GM12878 (cell line): ENCODE data around the gene ARSA. TPM values are rescaled to one million over a fixed set of nuclear protein-coding genes. Genes with fewer than 3 reads are reported as not detected.

Source experiments
- ATAC-seq: fragments of 200-7000 bp; cut with Tn5 transposase; 3 replicates; pipeline ENCODE4 v1.9.1; 2020; ENCODE audit warnings: mild to moderate bottlenecking, moderate library complexity
- BruUV-seq: library from RNA; stranded (reverse); fragments of 400-500 nt; replicated peaks from 2 replicates; lab custom pipeline; 2021; lab: Mats Ljungman, UMichigan
- CTCF ChIA-PET: fragments of 300-600 bp; sonication (Branson Sonifier 250); formaldehyde crosslinking; extraction: SDS; loops from one replicate; lab custom pipeline; 2021; ENCODE audit warnings: inconsistent platforms; lab: Yijun Ruan, JAX
- POLR2A ChIA-PET: fragments of 350-600 bp; formaldehyde crosslinking; extraction: SDS; loops from one replicate; lab custom pipeline; 2021; ENCODE audit warnings: inconsistent platforms; lab: Charles Lee
- RAD21 ChIA-PET: fragments of 300-600 bp; sonication (Branson Sonifier 250); formaldehyde crosslinking; loops from one replicate; lab custom pipeline; 2023; ENCODE audit warnings: antibody characterized with exemption; ENCODE audit not compliant: unreplicated experiment; lab: Charles Lee
- SMC1A ChIA-PET: fragments of 300-600 bp; sonication (Branson Sonifier 250); formaldehyde crosslinking; loops from one replicate; lab custom pipeline; 2023; ENCODE audit not compliant: unreplicated experiment, uncharacterized antibody; lab: Charles Lee
- DNase-seq: peaks from one replicate; pipeline ENCODE4 v3.0.0-alpha.2; 2011; ENCODE audit warnings: low read depth, low spot score
- FAIRE-seq: peaks from 3 replicates; lab custom pipeline; 2011; peaks lifted over from hg19 to GRCh38; lab: Jason Lieb, UNC
- H2AFZ ChIP-seq: 2 replicates; pipeline ENCODE4 v1.6.0; 2011; ENCODE audit warnings: low read depth, low read length, control low read depth; ENCODE audit not compliant: control insufficient read depth
- H3K27ac ChIP-seq: 2 replicates; pipeline ENCODE4 v1.5.1; 2011; ENCODE audit warnings: control low read depth; ENCODE audit not compliant: control insufficient read depth, insufficient read depth
- H3K27me3 ChIP-seq, 2 experiments: replicated peaks in 1 of 2; 2 replicates each; pipeline versions ENCODE4 v1.6.0 to v1.6.1; 2011; ENCODE audit warnings: low read length in 1 of 2; ENCODE audit not compliant: control insufficient read depth in 2 of 2, insufficient read depth in 2 of 2
- H3K36me3 ChIP-seq, 2 experiments: 2 replicates each; pipeline ENCODE4 v1.5.1; 2011; ENCODE audit warnings: low read length in 1 of 2; ENCODE audit not compliant: control insufficient read depth in 2 of 2, insufficient read depth in 2 of 2
- H3K4me1 ChIP-seq: 2 replicates; pipeline ENCODE4 v1.6.1; 2011; ENCODE audit warnings: mild to moderate bottlenecking, low read length, moderate library complexity, mixed read lengths; ENCODE audit not compliant: control insufficient read depth, insufficient read depth
- H3K4me2 ChIP-seq: 2 replicates; pipeline ENCODE4 v1.6.0; 2011; ENCODE audit warnings: control low read depth; ENCODE audit not compliant: control insufficient read depth, insufficient read depth
- H3K4me3 ChIP-seq: fragments of 200-600 bp; sonication (generic); 2 replicates; pipeline ENCODE4 v1.5.1; 2016
- H3K79me2 ChIP-seq: 2 replicates; pipeline ENCODE4 v1.6.0; 2011; ENCODE audit warnings: low read length; ENCODE audit not compliant: control insufficient read depth, insufficient read depth
- H3K9ac ChIP-seq: 2 replicates; pipeline ENCODE4 v1.8.0; 2011; ENCODE audit warnings: low read length, control low read depth, mixed read lengths; ENCODE audit not compliant: control insufficient read depth, insufficient read depth
- H3K9me3 ChIP-seq: replicated peaks from 3 replicates; pipeline ENCODE4 v1.5.1; 2011; ENCODE audit warnings: mild to moderate bottlenecking, low read length; ENCODE audit not compliant: control insufficient read depth, insufficient read depth
- H4K20me1 ChIP-seq: 2 replicates; pipeline ENCODE4 v1.6.0; 2011; ENCODE audit not compliant: control insufficient read depth, insufficient read depth
- CHD1 ChIP-seq: IDR thresholded peaks from 2 replicates; pipeline ENCODE4 v1.6.1; 2012; ENCODE audit warnings: low read depth, low read length, improper control_type of control experiment
- CHD2 ChIP-seq: IDR thresholded peaks from 2 replicates; pipeline ENCODE4 v1.6.1; 2011; ENCODE audit warnings: low read depth, low read length, improper control_type of control experiment, borderline replicate concordance
- DPF2 ChIP-seq: fragments of 450-650 bp; IDR thresholded peaks from 2 replicates; pipeline ENCODE4 v1.6.1; 2017; ENCODE audit warnings: mild to moderate bottlenecking
- EGR1 ChIP-seq, 2 experiments: IDR thresholded peaks; 1 replicate in 1 of 2; 2 replicates in 1 of 2; pipeline ENCODE4 v1.6.1; 2011 to 2012; ENCODE audit warnings: low read depth in 2 of 2, low read length in 2 of 2, borderline replicate concordance in 1 of 2, mild to moderate bottlenecking in 1 of 2, moderate library complexity in 1 of 2
- MTA2 ChIP-seq: fragments of 450-650 bp; IDR thresholded peaks from 2 replicates; pipeline ENCODE4 v1.6.1; 2016; ENCODE audit warnings: low read depth, mild to moderate bottlenecking, moderate library complexity
- POLR2A ChIP-seq: IDR thresholded peaks from 2 replicates; pipeline ENCODE4 v1.6.1; 2011; ENCODE audit warnings: low read depth, mild to moderate bottlenecking, low read length
- POU2F2 ChIP-seq: IDR thresholded peaks from 3 replicates; pipeline ENCODE4 v1.6.1; 2011; ENCODE audit warnings: low read depth, mild to moderate bottlenecking, low read length, borderline replicate concordance
- REST ChIP-seq: IDR thresholded peaks from 2 replicates; pipeline ENCODE4 v1.6.1; 2012; ENCODE audit warnings: mild to moderate bottlenecking, low read depth, low read length
- RUNX3 ChIP-seq: IDR thresholded peaks from 2 replicates; pipeline ENCODE4 v1.6.1; 2012; ENCODE audit warnings: low read length, inconsistent platforms
- TCF7 ChIP-seq: IDR thresholded peaks from 2 replicates; pipeline ENCODE4 v1.6.1; 2014; ENCODE audit warnings: antibody characterized with exemption, borderline replicate concordance
- YY1 ChIP-seq: IDR thresholded peaks from 2 replicates; pipeline ENCODE4 v1.6.1; 2011; ENCODE audit warnings: low read depth, mild to moderate bottlenecking, low read length
- WGBS: methylation state at CpG from one replicate; pipeline ENCODE4 v1.1.6; 2016; ENCODE audit warnings: low lambda C conversion rate; ENCODE audit not compliant: insufficient replicate concordance, insufficient coverage; ENCODE audit errors: missing lambda C conversion rate; 5-methylcytosine and 5-hydroxymethylcytosine counted together
- in situ Hi-C: fragments of 300-500 bp; cut with MboI; formaldehyde crosslinking; loops from 9 replicates; pipeline ENCODE4 v1.14.3; 2018; ENCODE audit warnings: mixed read lengths
- intact Hi-C: fragments of 100-400 bp; cut with micrococcal nuclease; formaldehyde crosslinking; loops from one replicate; pipeline ENCODE4 v1.14.2; 2022; ENCODE audit not compliant: unreplicated experiment
- polyA plus RNA-seq, 11 experiments: library from polyadenylated mRNA; depleted of rRNA in 4 of 11; unstranded in 6 of 11; stranded (reverse) in 5 of 11; fragments of >200 nt; fragmentation: Nextera tagmentation in 4 of 11; fragmentation: Illumina TruSeq in 1 of 11; extraction: Ambion mirVana in 4 of 11; extraction: Trizol in 1 of 11; gene quantifications; 1 replicate in 1 of 11; 2 replicates in 10 of 11; pipeline versions ENCODE4 v1.2.1 to v1.2.3, GENCODE V29; 2011 to 2016; ENCODE audit warnings: inconsistent platforms in 2 of 11, missing spikeins in 2 of 11, low read depth in 1 of 11
- total RNA-seq, 4 experiments: library from RNA; depleted of rRNA in 3 of 4; stranded (reverse); fragments of >200 nt in 3 of 4; fragmentation: Illumina TruSeq in 1 of 4; extraction: Trizol in 1 of 4; gene quantifications; 2 replicates each; pipeline versions ENCODE4 v1.2.1 to v1.2.3, GENCODE V29; 2013 to 2021

ARSA gene
- total and polyA plus RNA-seq, 10 of the 15 experiments (the other 5 are each of a cell fraction or from before 2014, with no cell fraction given): 0.39 to 26.3 (median 9.8) TPM

- TF ChIP-seq EGR1 (IDR thresholded peaks at IDR 0.05; ENCODE audit: borderline replicate concordance in 1 of 2, low read depth in 2 of 2, low read length in 2 of 2) (peak in 1 of 2 experiments; percentile 21; a peak in 1 of 3 replicates), POLR2A (peak; percentile 86), POU2F2 (peak; percentile 40; the same call in 1 of the 3 replicates), CHD2 (peak; percentile 46; the same call in 1 of the 2 replicates)
Observed at GRCh38 chr22:50582493-50583293, 45.3 kb downstream of the ARSA start, which contains the start of gene CHKB (continued).

GRCh38 chr22:50581950-50582492 is 45.9 kb downstream of the ARSA start:
- RAD21 ChIA-PET: interaction anchor here (1.4 to 2.8 kb wide), 4 partner anchors 13 to 56 kb away, joined by 3 to 16 read pairs (median 5); partner anchors contain the start of gene SCO2
- H3K27me3 ChIP-seq: no peaks in the 10 kb centered on the region
- SMC1A ChIA-PET: interaction anchor here (0.9 to 2.5 kb wide), 3 partner anchors 39 to 57 kb away, joined by 3 to 8 read pairs (median 4); partner anchors contain the start of gene SCO2
- CTCF ChIA-PET: interaction anchor here (1.0 to 3.0 kb wide), 3 partner anchors 19 to 277 kb away, joined by 3 to 13 read pairs (median 3); partner anchors contain the start of gene SYCE3
- peaks cover 20% of the 10 kb centered on the region for H3K79me2 ChIP-seq
- FAIRE-seq (peak; percentile 27), DNase-seq (no peak), ATAC-seq (peak; percentile 4)
- H3K4me3 ChIP-seq: peak overlapping the region; percentile 87
- peak overlapping the region; percentile 82 for H3K4me2 ChIP-seq
- BruUV-seq: no TSS peak
- no peaks in the 10 kb centered on the region for H3K9me3 ChIP-seq
- in situ Hi-C loops: no loop called here
- peaks cover 15% of the 10 kb centered on the region for H3K4me1 ChIP-seq
- H2AFZ ChIP-seq: peak overlapping the region; percentile 81
- POLR2A ChIA-PET: interaction anchor here (0.5 to 2.6 kb wide), 12 partner anchors 12 to 74 kb away, joined by 3 to 7 read pairs (median 3); partner anchors contain the start of genes ARSA, LMF2, NCAPH2 and SCO2
- H3K9ac ChIP-seq: peak overlapping the region; percentile 82
- H4K20me1 ChIP-seq: no peaks in the 10 kb centered on the region
- WGBS: 2% methylated on average over 22 of the region's 39 CpGs
- TF ChIP-seq MTA2 (no peak), RUNX3 (0 out of 2 replicates have a peak, but pooled peaks have one; percentile 9), YY1 (peak; percentile 33; the same call in 1 of the 2 replicates), REST (no peak), CHD1 (no peak), TCF7 (no peak), DPF2 (0 out of 2 replicates have a peak, but pooled peaks have one; percentile 15)
- peaks cover 4 to 6% of the 10 kb centered on the region in 2 experiments; a peak in 3 of 4 replicates for H3K36me3 ChIP-seq
- intact Hi-C loops: loop anchor here (5.0 kb wide), 1 partner anchor 55 kb away; the partner anchor contains the start of gene SCO2
- peak overlapping the region; percentile 94 for H3K27ac ChIP-seq
